IMR-90 (cell line): ENCODE data around the gene TMEM9.

Experiments
- BHLHE40 ChIP-seq: fragments of 150-350 bp; IDR thresholded peaks from 2 replicates; pipeline ENCODE4 v1.6.1; 2016; ENCODE audit warnings: mild to moderate bottlenecking, low read depth, low read length
- CEBPB ChIP-seq: IDR thresholded peaks from 2 replicates; pipeline ENCODE4 v1.6.1; 2012; ENCODE audit warnings: low read depth, low read length, improper control_type of control experiment
- CTCF ChIP-seq: conservative IDR thresholded peaks from 2 replicates; pipeline ENCODE4 v1.5.1; 2012; ENCODE audit warnings: mild to moderate bottlenecking, low read depth, low read length, improper control_type of control experiment
- ELK1 ChIP-seq: fragments of 150-350 bp; IDR thresholded peaks from 2 replicates; pipeline ENCODE4 v1.6.1; 2016; ENCODE audit warnings: low read depth, mild to moderate bottlenecking, low read length, moderate library complexity, borderline replicate concordance
- FOS ChIP-seq: fragments of 150-350 bp; IDR thresholded peaks from 2 replicates; pipeline ENCODE4 v1.6.1; 2016; ENCODE audit warnings: low read depth, low read length
- MAZ ChIP-seq: IDR thresholded peaks from 2 replicates; pipeline ENCODE4 v1.6.1; 2012; ENCODE audit warnings: low read depth, mild to moderate bottlenecking, low read length, improper control_type of control experiment, moderate library complexity, borderline replicate concordance
- POLR2A ChIP-seq: IDR thresholded peaks from 2 replicates; pipeline ENCODE4 v1.6.1; 2012; ENCODE audit warnings: mild to moderate bottlenecking, low read depth, low read length
- RAD21 ChIP-seq: IDR thresholded peaks from 2 replicates; pipeline ENCODE4 v1.6.1; 2012; ENCODE audit warnings: low read length, improper control_type of control experiment
- RFX5 ChIP-seq: IDR thresholded peaks from 2 replicates; pipeline ENCODE4 v1.8.0; 2012; ENCODE audit warnings: low read depth, mild to moderate bottlenecking, low read length, moderate library complexity
- USF2 ChIP-seq: fragments of 150-350 bp; IDR thresholded peaks from 2 replicates; pipeline ENCODE4 v1.6.1; 2017; ENCODE audit warnings: mild to moderate bottlenecking, antibody characterized with exemption, low read length, low read depth

GRCh38 chr1:201156346-201156745 lies 2.1 kb upstream of the TMEM9 start:
- TF ChIP-seq CEBPB: no peak
- TF ChIP-seq POLR2A: no peak
- no peak for TF ChIP-seq USF2
- TF ChIP-seq CTCF: no peak
- TF ChIP-seq BHLHE40: no peak
- TF ChIP-seq RAD21: no peak
- TF ChIP-seq MAZ: no peak
- TF ChIP-seq ELK1: no peak
- no peak for TF ChIP-seq RFX5
- no peak for TF ChIP-seq FOS
